Measurements from ENCODE around the gene CLCN3.

CLCN3 gene

GRCh38 chr4:169583563-169583962, 36.8 kb upstream of the CLCN3 start:
- H3K4me1 Mint-ChIP-seq = no peaks in the 10 kb centered on the region

DNA sequence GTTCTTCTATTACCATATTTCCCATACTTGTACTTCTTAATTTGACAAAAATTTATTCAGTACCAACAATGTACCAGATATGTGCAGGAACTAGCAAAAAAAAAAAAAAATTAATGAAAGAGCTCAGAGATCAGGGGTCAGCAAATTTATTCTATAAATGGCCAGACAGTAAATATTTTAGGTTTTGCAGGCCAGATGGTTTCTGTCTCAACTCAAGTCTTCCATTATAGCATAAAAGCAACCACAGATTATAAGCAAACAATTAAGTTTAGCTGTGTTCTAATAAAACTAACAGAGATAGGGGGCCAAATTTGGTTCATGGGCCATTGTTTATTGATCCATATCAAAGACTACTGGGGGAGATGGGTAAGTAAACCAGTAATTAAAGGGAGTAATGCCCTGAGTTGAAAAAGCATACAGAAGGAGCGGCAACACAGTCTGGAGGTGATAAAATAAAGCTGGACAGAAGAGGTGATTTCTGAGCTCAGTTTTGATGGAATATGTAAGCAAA, 27.3 kb upstream of the CLCN3 start:
- Mint-ChIP-seq H3K27me3 (ENCODE audit: low read depth) (no peaks in the 10 kb centered on the region), H3K36me3 (ENCODE audit: low read depth) (peaks cover 23% of the 10 kb centered on the region), H3K9me3 (no peaks in the 10 kb centered on the region), H3K27ac (peak overlapping the region; percentile 57 to 89 (median 77)), H3K4me1 (peaks cover 5% of the 10 kb centered on the region), H3K4me3 (no peak overlapping the region)
- no peak for TF ChIP-seq CTCF (IDR thresholded peaks at IDR 0.05; ENCODE audit: unreplicated experiment in 3 of 3)

More at GRCh38 chr4:169583563-169583962, 36.8 kb upstream of the CLCN3 start:
- no peak for TF ChIP-seq CTCF (IDR thresholded peaks at IDR 0.05; ENCODE audit: unreplicated experiment in 3 of 3)
- H3K36me3 Mint-ChIP-seq (ENCODE audit: low read depth) = peaks cover 24% of the 10 kb centered on the region
- H3K27me3 Mint-ChIP-seq (ENCODE audit: low read depth) = no peaks in the 10 kb centered on the region
- no peaks in the 10 kb centered on the region for H3K9me3 Mint-ChIP-seq
- no peak overlapping the region for H3K4me3 Mint-ChIP-seq
- H3K27ac Mint-ChIP-seq = peak overlapping the region in 1 of 3 experiments; percentile 10

GRCh38 chr4:169594560-169595195, 25.7 kb upstream of the CLCN3 start:
- no peaks in the 10 kb centered on the region for H3K27me3 Mint-ChIP-seq (ENCODE audit: low read depth)
- TF ChIP-seq CTCF (IDR thresholded peaks at IDR 0.05; ENCODE audit: unreplicated experiment in 3 of 3) = no peak
- no peaks in the 10 kb centered on the region for H3K9me3 Mint-ChIP-seq
- H3K4me3 Mint-ChIP-seq = no peak overlapping the region
- H3K27ac Mint-ChIP-seq = no peak overlapping the region
- H3K4me1 Mint-ChIP-seq = peaks cover 5% of the 10 kb centered on the region
- peaks cover 19% of the 10 kb centered on the region for H3K36me3 Mint-ChIP-seq (ENCODE audit: low read depth)

DNA sequence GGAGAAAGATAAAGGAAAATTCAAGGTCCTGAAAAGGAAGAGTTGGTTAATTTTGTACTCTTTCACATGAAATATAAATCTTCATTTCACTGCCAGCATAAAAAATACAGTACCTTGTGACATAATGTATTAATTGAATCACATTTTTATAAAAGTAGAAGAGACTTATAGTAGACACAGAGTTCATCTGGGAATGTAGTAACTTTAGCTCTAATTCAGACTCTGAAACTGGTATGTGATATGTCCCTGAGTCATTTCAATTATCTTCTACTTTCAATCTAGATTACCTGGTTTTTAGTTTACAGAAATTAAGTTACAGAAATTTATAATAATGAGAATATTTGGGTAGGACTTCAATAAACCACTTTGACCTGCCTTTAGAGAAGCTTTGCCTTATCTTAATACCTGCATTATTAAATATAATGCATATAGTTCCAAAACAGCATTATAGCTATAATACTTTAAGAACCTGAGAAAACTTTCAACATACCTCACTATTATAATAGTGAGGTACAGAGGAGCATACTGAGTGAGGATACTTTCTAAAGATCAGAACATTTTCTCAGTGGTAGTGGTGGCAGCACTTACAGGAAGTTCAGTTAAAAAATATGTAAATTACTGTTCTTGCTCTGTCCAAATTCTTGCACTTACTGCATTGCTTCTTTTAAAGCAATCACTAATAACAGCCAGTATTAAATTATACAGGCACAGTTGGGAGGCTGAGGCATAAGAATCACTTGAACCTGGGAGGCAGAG, 19.2 kb upstream of the CLCN3 start:
- Mint-ChIP-seq H3K9me3 (no peaks in the 10 kb centered on the region), H3K27ac (no peak overlapping the region), H3K27me3 (ENCODE audit: low read depth) (no peaks in the 10 kb centered on the region), H3K4me3 (no peak overlapping the region), H3K4me1 (no peaks in the 10 kb centered on the region), H3K36me3 (ENCODE audit: low read depth) (peaks cover 26% of the 10 kb centered on the region)
- no peak for TF ChIP-seq CTCF (IDR thresholded peaks at IDR 0.05; ENCODE audit: unreplicated experiment in 3 of 3)

DNA sequence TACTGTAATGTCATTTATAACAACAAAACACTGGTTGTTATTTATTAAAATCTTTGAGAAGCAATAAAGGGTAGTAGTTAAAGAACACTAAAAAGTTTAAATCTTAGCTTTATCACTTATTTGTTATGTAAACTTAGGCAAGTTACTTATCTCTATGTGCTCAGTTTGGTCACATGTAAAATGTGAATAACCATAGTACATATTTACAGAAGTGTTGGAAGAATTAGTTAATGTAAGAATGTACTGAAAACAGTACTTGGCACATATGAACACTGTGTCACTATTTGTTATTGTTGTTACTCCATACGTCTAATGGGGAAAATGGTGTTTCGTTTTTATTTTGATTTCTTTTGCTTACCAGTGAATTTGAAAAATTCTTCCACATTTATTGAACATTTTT, 17.1 kb upstream of the CLCN3 start:
- H3K27me3 Mint-ChIP-seq (ENCODE audit: low read depth) = no peaks in the 10 kb centered on the region
- no peak overlapping the region for H3K4me3 Mint-ChIP-seq
- peaks cover 29% of the 10 kb centered on the region for H3K36me3 Mint-ChIP-seq (ENCODE audit: low read depth)
- H3K27ac Mint-ChIP-seq = no peak overlapping the region
- no peaks in the 10 kb centered on the region for H3K4me1 Mint-ChIP-seq
- TF ChIP-seq CTCF (IDR thresholded peaks at IDR 0.05; ENCODE audit: unreplicated experiment in 3 of 3) = no peak
- no peaks in the 10 kb centered on the region for H3K9me3 Mint-ChIP-seq

Data from nephron (organoid).